HG02884 (cell line): Measurements from ENCODE around the gene B4GALNT3.

Experiments used
- ATAC-seq: cut with Tn5 transposase; IDR thresholded peaks from one replicate; pipeline ENCODE4 v1.9.1; 2021; ENCODE audit warnings: mild to moderate bottlenecking, moderate library complexity; ENCODE audit not compliant: unreplicated experiment

The B4GALNT3 gene

GRCh38 chr12:508145-508544 lies 48.4 kb downstream of the B4GALNT3 start:
- no peak for ATAC-seq

DNA sequence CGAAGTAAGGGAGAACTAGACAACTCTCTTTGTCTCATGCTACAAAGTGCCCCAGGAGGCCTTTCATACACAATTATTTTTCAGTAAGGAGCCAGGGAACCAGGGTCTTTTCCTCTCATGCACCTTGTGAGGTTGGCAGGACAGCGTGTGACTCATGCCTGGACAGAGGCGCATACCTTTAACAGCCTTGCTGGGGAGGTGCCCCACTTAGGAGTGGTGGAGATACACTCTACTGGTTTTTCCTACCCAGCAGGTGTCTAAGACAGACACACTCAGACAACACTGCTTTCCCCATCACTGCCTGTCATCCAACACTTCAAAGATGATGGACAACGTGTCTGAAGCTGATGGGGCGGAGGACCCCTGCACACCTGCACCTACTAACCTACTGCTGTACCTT lies 49.1 kb downstream of the B4GALNT3 start:
- ATAC-seq: no peak

GRCh38 chr12:509500-509899 lies 49.8 kb downstream of the B4GALNT3 start:
- ATAC-seq: no peak

DNA sequence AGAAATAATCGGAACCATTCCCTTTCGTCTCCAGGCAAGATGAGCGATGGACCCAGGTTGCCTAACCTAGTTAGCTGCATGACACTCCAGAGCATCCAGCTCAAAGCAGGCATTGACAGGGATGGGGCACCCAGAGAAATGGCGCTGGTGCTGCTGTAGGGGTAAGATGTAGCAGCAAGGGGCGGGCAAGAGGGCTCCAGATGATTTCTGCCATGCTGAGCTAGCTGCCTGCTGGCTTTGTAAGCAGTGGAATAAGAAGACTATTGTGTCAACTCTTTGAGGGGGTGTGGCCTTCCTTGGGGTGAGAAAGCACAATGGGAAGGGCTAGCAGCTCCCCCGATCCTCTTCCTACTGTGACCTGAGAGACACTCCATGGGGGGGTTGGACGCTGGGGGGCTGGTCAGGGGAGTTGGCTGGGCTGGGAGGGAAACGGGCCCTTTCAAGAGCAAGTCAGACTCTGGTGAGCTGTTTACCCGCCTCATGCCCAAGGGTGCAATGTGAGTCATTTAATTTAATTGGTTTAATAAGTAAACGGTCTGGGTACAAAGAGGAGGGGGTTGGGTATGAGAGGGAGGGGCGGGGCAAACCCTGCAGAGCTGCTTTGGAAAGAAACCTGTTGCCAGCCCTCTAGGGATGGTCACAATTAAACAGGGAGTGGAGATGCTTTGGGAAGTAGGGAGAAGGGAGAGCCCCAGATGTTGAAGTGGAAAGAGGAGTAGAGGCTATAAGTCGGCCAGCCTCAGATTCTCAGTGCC lies 50.5 kb downstream of the B4GALNT3 start:
- ATAC-seq: no peak

DNA sequence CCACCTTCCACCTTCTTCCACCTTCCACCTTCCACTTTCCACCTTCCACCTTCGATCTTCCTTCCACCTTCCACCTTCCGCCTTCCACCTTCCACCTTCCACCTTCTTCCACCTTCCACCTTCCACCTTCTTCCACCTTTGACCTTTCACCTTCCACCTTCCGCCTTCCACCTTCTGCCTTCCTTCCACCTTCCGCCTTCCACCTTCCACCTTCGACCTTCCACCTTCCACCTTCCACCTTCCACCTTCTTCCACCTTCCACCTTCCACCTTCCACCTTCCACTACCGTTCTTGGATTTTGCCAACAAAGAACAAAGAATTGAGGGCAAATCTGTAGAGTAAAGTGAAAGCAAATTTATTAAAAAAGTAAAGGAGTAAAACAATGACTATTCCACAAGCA lies 53.2 kb downstream of the B4GALNT3 start:
- ATAC-seq: no peak

DNA sequence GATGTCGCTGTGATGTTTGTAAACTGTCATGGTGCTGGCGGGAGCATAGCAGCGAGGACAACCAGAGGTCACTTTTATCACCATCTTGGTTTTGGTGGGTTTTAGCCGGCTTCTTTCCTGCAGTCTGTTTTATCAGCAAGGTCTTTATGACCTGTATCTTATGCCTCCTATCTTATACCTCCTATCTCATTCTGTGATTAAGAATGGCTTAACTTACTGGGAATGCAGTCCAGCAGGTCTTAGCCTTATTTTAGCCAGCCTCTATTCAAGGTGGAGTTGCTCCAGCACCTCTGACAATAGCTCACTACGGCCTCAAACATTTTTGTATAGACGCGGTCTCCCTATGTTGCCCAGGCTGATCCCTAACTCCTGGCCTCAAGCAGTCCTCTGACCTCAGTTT lies 53.7 kb downstream of the B4GALNT3 start:
- ATAC-seq: no peak

DNA sequence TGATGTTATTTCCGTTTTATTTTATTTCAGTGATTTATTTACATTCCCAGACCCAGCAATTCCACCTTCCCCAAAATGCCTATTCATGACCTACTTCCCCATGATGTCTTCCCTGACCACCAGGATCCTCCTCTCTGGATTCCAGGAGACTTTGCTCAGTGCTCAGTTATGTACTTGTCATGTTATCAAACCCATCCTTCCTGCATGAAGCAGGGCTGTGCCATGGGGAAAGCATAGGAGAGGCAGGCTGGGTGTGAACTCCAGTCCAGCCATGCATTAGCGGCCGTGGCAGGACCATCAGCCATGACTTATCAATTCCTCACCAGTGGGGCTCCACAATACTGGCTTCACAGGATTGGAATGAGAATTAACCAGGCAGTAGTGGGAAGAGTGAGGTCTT lies 57.8 kb downstream of the B4GALNT3 start:
- no peak for ATAC-seq

DNA sequence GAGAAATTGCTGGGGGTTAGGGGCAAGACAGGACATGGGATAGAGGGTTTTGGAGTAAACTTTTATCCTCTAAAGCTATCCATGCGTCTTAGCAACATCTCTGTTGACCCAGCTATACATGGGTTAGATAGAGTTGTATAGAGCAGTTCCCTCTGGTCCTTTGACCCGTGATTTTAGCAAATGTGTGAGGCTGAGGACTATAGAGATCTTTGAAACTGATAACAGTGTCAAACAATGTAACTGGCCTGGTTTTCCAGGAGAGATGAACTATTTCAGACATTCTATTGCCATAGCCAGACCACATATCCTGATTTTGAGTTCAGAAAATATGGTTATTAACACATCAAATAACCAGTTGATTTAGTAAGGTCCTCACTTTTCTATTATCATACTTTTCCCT lies 60.4 kb downstream of the B4GALNT3 start:
- no peak for ATAC-seq

DNA sequence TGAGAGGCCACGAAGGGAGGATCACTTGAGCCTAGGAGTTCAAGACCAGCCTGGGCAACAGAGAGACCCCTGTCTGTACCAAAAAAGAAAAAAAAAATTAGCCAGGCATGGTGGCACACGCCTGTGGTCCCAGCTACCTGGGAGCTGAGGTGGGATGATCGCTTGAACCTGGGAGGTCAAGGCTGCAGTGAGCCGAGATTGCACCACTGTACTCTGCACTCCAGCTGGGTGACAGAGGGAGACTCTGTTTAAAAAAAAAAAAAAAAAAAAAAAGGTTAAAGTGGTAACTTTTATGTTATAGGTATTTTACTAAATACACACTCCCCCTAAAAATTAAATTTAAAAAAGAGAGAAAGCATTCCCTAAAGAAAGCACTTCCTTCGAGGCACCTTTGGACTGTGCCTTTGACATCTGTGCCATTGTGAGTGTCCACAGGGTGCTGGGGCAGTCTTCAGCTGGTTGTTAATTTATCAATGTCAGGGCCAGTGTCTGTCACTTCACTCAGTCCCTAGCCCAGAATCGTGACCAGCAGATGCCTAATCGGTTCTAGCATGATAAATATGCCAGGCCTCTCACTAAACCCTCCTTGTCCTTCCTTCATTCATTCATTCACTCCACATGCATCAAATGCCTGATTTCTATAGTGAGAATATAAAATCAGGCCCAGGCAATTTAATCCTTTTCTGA lies 63.1 kb downstream of the B4GALNT3 start:
- ATAC-seq: no peak

DNA sequence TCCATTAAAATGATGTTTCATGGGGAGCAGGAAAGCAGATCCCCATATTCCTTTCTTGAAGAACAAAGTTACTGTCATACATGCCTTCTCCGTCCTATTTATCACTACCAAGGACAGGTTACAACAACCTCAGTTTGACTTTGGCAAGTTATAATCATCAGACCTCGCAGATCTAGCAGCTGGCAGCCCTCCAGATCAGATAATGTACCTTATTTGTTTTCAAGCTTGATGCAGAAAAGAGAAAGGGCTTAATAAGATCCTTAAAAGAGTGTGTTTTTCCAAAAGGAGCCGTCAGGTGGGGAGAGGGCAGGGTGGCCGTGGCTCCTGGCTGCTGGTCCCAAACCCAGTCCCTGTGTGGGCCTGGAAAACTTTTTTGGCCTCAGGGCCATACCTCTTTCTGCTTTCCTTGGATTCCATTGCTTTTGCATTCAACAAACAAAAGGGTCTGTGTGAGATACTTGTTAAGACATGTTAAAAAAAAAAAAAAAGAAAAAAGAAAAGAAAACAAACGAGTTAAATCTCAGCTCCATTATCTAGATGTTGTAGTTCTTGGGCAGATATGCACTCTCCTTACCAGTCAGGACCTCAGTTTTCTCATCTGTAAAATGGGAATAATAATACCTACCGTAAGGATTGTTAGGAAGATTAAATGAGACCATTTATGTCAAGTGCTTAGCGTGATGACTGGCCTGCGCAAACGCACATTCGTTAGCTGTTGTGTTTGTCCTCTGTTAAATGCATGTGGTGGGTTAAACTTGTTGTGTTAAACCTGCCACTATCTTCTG lies 64.6 kb downstream of the B4GALNT3 start:
- no peak for ATAC-seq

DNA sequence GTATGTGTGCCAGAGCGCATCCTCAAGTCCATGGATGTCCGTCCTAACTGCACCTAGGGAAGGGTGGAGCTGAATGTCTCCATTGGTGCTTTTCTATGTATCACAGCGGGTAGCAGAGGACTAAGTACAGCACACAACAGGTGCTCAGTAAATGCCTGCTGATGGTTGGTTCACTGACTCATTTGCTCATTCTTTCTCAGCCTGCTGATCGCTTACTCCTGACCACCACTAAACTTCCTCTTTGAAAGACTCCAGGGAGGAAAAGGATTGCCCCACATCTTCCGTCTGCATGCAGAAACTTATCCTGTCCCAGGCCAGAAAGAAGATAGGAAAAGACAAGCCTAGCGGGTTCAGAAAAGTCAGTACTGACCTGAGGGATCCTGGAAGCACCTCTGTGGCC lies 66.3 kb downstream of the B4GALNT3 start:
- no peak for ATAC-seq

DNA sequence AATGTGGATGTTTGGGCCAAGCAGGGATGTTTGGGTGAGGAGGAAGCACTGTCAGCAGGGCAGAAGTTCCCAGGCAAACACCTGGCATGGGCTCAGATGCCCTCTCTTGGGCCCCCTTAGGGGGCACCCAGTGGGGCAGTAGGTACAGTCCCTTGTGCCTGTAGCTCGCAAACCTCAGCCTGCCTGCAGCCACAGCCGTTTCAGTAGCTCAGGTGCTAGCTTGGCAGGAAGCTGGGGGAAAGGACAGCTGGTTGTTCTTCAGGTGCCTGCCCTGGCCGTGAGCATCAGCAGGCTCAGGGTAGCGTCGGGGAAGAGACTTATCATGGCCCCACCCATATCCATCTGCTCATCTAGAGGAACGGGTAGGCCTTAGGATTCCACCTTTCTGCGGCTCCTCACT lies 67.5 kb downstream of the B4GALNT3 start:
- ATAC-seq: no peak

GRCh38 chr12:527729-528128 lies 68.0 kb downstream of the B4GALNT3 start:
- no peak for ATAC-seq

GRCh38 chr12:530308-530707 lies 70.6 kb downstream of the B4GALNT3 start:
- no peak for ATAC-seq

DNA sequence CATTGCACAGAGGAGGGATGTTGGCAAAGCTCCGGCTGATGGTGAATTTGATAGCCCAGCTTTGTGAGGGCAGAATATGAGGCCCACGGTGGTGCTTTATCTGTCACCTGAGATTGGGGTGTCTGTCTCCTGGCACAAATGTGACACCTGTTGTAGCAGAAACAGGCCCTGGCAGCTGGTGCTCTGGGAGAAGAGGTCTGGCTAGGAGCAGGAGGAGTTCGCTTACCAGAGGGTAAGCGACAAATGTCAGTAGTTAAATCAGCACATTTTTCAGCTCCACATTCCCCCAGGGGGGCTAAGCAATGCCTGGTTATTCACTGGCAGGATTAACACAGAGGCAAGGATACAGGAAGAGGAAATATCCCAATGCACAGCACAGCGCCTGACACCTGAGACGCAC lies 71.1 kb downstream of the B4GALNT3 start:
- ATAC-seq: no peak

- ATAC-seq: no peak
Measured at GRCh38 chr12:531951-532585, 72.3 kb downstream of the B4GALNT3 start.

DNA sequence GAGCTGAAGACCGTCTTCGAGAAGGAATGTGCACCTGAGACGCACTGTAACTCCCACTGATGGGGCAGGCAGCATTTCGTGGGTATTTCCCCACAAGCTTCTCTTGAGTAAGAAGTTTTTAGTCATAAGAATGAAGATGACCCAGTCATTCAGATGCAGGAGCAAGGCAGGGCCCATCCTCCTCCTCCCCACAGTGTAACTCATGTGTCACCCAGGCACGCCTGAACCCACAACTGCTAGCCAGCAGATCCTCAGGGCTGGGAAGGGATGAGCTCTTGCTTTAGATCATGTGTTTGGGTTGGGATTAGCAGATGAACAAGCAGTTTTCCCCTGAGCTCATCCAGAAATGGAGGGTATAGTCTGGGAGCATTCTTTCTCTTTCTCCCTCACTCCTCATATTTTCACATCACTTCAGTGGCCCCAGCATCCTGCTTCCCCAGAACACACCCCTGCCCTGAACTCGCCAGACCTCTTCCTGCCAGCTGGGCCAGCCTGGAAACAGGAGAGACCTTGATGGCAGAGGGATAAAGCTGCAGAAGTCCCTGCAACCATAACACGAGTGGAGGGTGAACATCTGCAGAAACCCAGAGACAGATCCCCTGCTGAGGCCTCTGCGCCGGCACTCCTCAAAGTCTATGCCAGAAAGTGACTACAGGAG lies 73.3 kb downstream of the B4GALNT3 start:
- ATAC-seq: no peak

DNA sequence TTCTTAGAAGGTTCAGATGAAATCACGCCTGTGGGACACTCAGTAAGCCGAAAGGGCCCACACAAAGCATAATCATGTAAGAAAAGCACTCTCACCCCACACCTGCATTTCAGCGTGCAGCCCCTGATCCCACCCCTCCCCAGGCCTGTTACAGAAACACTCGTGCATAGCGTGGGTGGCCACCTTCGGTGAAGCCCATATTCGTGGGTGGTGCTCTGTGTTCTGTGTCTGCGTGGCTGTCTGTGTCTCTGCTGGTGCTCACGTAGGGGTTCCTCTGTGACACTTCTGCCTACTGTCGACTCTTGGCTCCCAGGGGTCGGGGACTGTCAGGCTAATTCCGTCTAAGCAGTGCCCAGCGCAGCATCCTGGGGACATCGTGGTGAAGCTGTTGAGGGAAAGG lies 74.0 kb downstream of the B4GALNT3 start:
- ATAC-seq: no peak

DNA sequence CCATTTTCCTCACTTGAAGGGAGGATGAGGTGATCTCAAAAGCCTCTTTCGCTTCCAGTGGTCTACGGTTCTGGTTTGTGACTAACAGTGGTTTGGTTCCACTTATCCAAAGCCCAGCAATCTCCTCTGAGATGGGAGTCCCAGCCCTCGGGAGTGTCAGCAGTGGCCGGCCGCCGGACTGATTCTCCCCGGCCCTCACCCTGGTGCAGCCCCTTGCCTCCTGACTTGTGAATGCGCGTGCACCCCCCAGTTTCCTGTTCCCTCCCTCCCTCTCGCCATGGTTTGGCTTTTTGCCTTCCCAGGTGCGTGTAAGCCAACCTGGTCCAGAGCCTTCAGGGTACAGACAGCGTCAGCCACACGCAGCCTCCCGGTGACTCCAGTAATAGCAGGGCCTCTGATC lies 74.5 kb downstream of the B4GALNT3 start:
- no peak for ATAC-seq

- ATAC-seq: no peak
Measured at GRCh38 chr12:535396-535795, 75.7 kb downstream of the B4GALNT3 start.

GRCh38 chr12:536751-537245 lies 77.1 kb downstream of the B4GALNT3 start:
- no peak for ATAC-seq
